Liver (tissue), 9 donors: Measurements from ENCODE around the gene WDR59. TPM values are rescaled to one million over a fixed set of nuclear protein-coding genes. Genes with fewer than 3 reads are reported as not detected.
"Not testable (repeated sequence)": the region's sequence is repeated elsewhere in the genome, so short reads cannot be mapped to it uniquely, and the experiment has no call there.

ENCODE experiments used
- DNase-seq: peaks from one replicate; pipeline ENCODE4 v3.0.0-alpha.2; 2017; ENCODE audit warnings: low spot score
- H3K27ac ChIP-seq, 2 donors: one replicate each; pipeline ENCODE4 v1.7.0; 2013; ENCODE audit warnings: inconsistent platforms in 2 of 2, low read length in 2 of 2, control low read depth in 1 of 2, low read depth in 1 of 2, mild to moderate bottlenecking in 1 of 2
- H3K27me3 ChIP-seq, 4 donors: one replicate each; pipeline versions ENCODE4 v1.6.1 to v1.7.0; 2013; ENCODE audit warnings: low read length in 3 of 4, inconsistent platforms in 1 of 4, mild to moderate bottlenecking in 1 of 4, moderate library complexity in 1 of 4; ENCODE audit not compliant: control insufficient read depth in 4 of 4, insufficient read depth in 4 of 4
- H3K36me3 ChIP-seq, 4 donors: one replicate each; pipeline versions ENCODE4 v1.6.1 to v1.7.0; 2013; ENCODE audit warnings: low read length in 3 of 4, mild to moderate bottlenecking in 3 of 4, low read depth in 1 of 4, moderate library complexity in 1 of 4; ENCODE audit not compliant: control insufficient read depth in 4 of 4, insufficient read depth in 3 of 4
- H3K4me1 ChIP-seq, 4 donors: one replicate each; pipeline versions ENCODE4 v1.6.1 to v1.7.0; 2013; ENCODE audit warnings: low read length in 3 of 4, mild to moderate bottlenecking in 3 of 4, moderate library complexity in 1 of 4; ENCODE audit not compliant: control insufficient read depth in 4 of 4, insufficient read depth in 4 of 4
- H3K4me3 ChIP-seq, 3 donors: one replicate each; pipeline versions ENCODE4 v1.6.1 to v1.7.0; 2013; ENCODE audit warnings: low read length in 3 of 3, control low read depth in 1 of 3, low read depth in 1 of 3, mild to moderate bottlenecking in 1 of 3
- H3K9ac ChIP-seq, 2 donors: one replicate each; pipeline ENCODE4 v1.7.0; 2013; ENCODE audit warnings: low read length in 2 of 2, mild to moderate bottlenecking in 2 of 2, moderate library complexity in 2 of 2, control low read depth in 1 of 2, low read depth in 1 of 2
- H3K9me3 ChIP-seq, 4 donors: one replicate each; pipeline versions ENCODE4 v1.6.1 to v1.7.0; 2013; ENCODE audit warnings: low read length in 3 of 4; ENCODE audit not compliant: control insufficient read depth in 4 of 4
- ATF3 ChIP-seq: IDR thresholded peaks from 2 replicates; pipeline ENCODE4 v1.6.1; 2016; ENCODE audit warnings: antibody characterized with exemption
- CTCF ChIP-seq: fragments of 150-350 bp; IDR thresholded peaks from 2 replicates; pipeline ENCODE4 v1.5.1; 2017; ENCODE audit warnings: improper control_type of control experiment, low read depth, low read length; ENCODE audit not compliant: missing input control
- EGR1 ChIP-seq, 2 donors: IDR thresholded peaks; 2 replicates each; pipeline ENCODE4 v1.6.1; 2016 to 2018; ENCODE audit warnings: antibody characterized with exemption in 2 of 2, low read depth in 2 of 2
- FOXA1 ChIP-seq: IDR thresholded peaks from 2 replicates; pipeline ENCODE4 v1.6.1; 2016; ENCODE audit warnings: antibody characterized with exemption
- FOXA2 ChIP-seq: IDR thresholded peaks from 2 replicates; pipeline ENCODE4 v1.6.1; 2016; ENCODE audit warnings: antibody characterized with exemption
- GABPA ChIP-seq, 2 donors: IDR thresholded peaks in 1 of 2; conservative IDR thresholded peaks in 1 of 2; 2 replicates each; pipeline ENCODE4 v1.6.1; 2016; ENCODE audit warnings: antibody characterized with exemption in 2 of 2, mild to moderate bottlenecking in 1 of 2, moderate library complexity in 1 of 2
- HNF4A ChIP-seq, 2 donors: conservative IDR thresholded peaks; 2 replicates each; pipeline ENCODE4 v1.6.1; 2016; ENCODE audit warnings: antibody characterized with exemption in 2 of 2, mild to moderate bottlenecking in 2 of 2
- HNF4G ChIP-seq: IDR thresholded peaks from 2 replicates; pipeline ENCODE4 v1.6.1; 2016; ENCODE audit warnings: antibody characterized with exemption
- JUND ChIP-seq, 2 donors: IDR thresholded peaks; 2 replicates each; pipeline ENCODE4 v1.6.1; 2016; ENCODE audit warnings: antibody characterized with exemption in 2 of 2
- MAX ChIP-seq: IDR thresholded peaks from 2 replicates; pipeline ENCODE4 v1.6.1; 2016; ENCODE audit warnings: antibody characterized with exemption
- NR2F2 ChIP-seq: IDR thresholded peaks from 2 replicates; pipeline ENCODE4 v1.6.1; 2016; ENCODE audit warnings: antibody characterized with exemption
- RAD21 ChIP-seq, 2 donors: IDR thresholded peaks; 2 replicates each; pipeline ENCODE4 v1.6.1; 2016; ENCODE audit warnings: antibody characterized with exemption in 2 of 2, mild to moderate bottlenecking in 2 of 2
- REST ChIP-seq: IDR thresholded peaks from 2 replicates; pipeline ENCODE4 v1.6.1; 2016; ENCODE audit warnings: antibody characterized with exemption, mild to moderate bottlenecking
- RXRA ChIP-seq, 2 donors: IDR thresholded peaks; 2 replicates each; pipeline ENCODE4 v1.6.1; 2017 to 2018; ENCODE audit warnings: antibody characterized with exemption in 2 of 2, mild to moderate bottlenecking in 1 of 2
- SP1 ChIP-seq: IDR thresholded peaks from 2 replicates; pipeline ENCODE4 v1.6.1; 2018; ENCODE audit warnings: antibody characterized with exemption, mild to moderate bottlenecking
- TAF1 ChIP-seq: conservative IDR thresholded peaks from 2 replicates; pipeline ENCODE4 v1.6.1; 2016; ENCODE audit warnings: antibody characterized with exemption, mild to moderate bottlenecking
- YY1 ChIP-seq: IDR thresholded peaks from 2 replicates; pipeline ENCODE4 v1.6.1; 2016; ENCODE audit warnings: antibody characterized with exemption, mild to moderate bottlenecking
- ZBTB33 ChIP-seq: IDR thresholded peaks from 2 replicates; pipeline ENCODE4 v1.6.1; 2016; ENCODE audit warnings: antibody characterized with exemption
- WGBS: extraction: QIAGEN DNeasy Blood & Tissue Kit; methylation state at CpG from one replicate; pipeline ENCODE4 v1.1.7; 2013; 5-methylcytosine and 5-hydroxymethylcytosine counted together
- polyA plus RNA-seq, 2 donors: library from polyadenylated mRNA; stranded (reverse) in 1 of 2; unstranded in 1 of 2; fragments of 200-250 nt in 1 of 2; fragments of >200 nt in 1 of 2; fragmentation: Nextera tagmentation in 1 of 2; extraction: Ambion mirVana in 1 of 2; gene quantifications; one replicate each; pipeline versions ENCODE4 v1.2.1 to v1.2.3, GENCODE V29; 2013 to 2015
- total RNA-seq, 2 donors: library from RNA; depleted of rRNA; stranded (reverse); fragments of >200 nt; gene quantifications; one replicate each; pipeline ENCODE4 v1.2.3, GENCODE V29; 2014
- donor health status: healthy.
- donor health status: healthy.
- donor health status: healthy.
- donor health status: healthy.
- donor health status: healthy.

WDR59 gene
- total and polyA plus RNA-seq, 4 donors = 14.1 to 30.3 (median 23.7) TPM

GRCh38 chr16:74921051-74921450 lies 63.9 kb downstream of the WDR59 start:
- DNase-seq = no peak
- Histone ChIP-seq H3K4me3 (no peak overlapping the region), H3K9me3 (no peaks in the 10 kb centered on the region), H3K36me3 (peaks cover 4 to 45% (median 27%) of the 10 kb centered on the region in 4 donors), H3K9ac (no peak overlapping the region), H3K4me1 (peaks cover 3 to 15% (median 11%) of the 10 kb centered on the region in 4 donors), H3K27me3 (no peaks in the 10 kb centered on the region), H3K27ac (no peak overlapping the region)
- WGBS = 51% methylated on average over 3 of the region's 3 CpGs
- TF ChIP-seq RXRA (IDR thresholded peaks at IDR 0.05) (no peak), ATF3 (no peak), JUND (IDR thresholded peaks at IDR 0.05) (no peak), CTCF (no peak), NR2F2 (no peak), REST (no peak), TAF1 (no peak), GABPA (IDR thresholded peaks at IDR 0.05 in 1 of 2, conservative IDR thresholded peaks at IDR 0.05 in 1 of 2) (no peak), HNF4A (conservative IDR thresholded peaks at IDR 0.05) (no peak), SP1 (no peak), FOXA1 (no peak), RAD21 (IDR thresholded peaks at IDR 0.05) (no peak), ZBTB33 (no peak), YY1 (no peak), MAX (no peak), EGR1 (IDR thresholded peaks at IDR 0.05; ENCODE audit: low read depth in 2 of 2) (no peak), HNF4G (no peak), FOXA2 (no peak)

- H3K27ac ChIP-seq = no peak overlapping the region
- no peak for TF ChIP-seq FOXA1
- no peak for TF ChIP-seq GABPA (IDR thresholded peaks at IDR 0.05 in 1 of 2, conservative IDR thresholded peaks at IDR 0.05 in 1 of 2)
- no peak for TF ChIP-seq TAF1
- no peak for TF ChIP-seq NR2F2
- TF ChIP-seq HNF4A (conservative IDR thresholded peaks at IDR 0.05) = no peak
- TF ChIP-seq RAD21 (IDR thresholded peaks at IDR 0.05) = no peak
- no peak overlapping the region for H3K9ac ChIP-seq
- H3K4me1 ChIP-seq = no peaks in the 10 kb centered on the region
- H3K9me3 ChIP-seq = no peaks in the 10 kb centered on the region
- 92% methylated on average over 6 of the region's 6 CpGs for WGBS
- H3K4me3 ChIP-seq = no peak overlapping the region
- no peak for DNase-seq
- no peaks in the 10 kb centered on the region for H3K27me3 ChIP-seq
- peaks cover 6 to 73% (median 44%) of the 10 kb centered on the region in 4 donors for H3K36me3 ChIP-seq
Measured at GRCh38 chr16:74909665-74910064, 75.3 kb downstream of the WDR59 start.

- WGBS = 94% methylated on average over 8 of the region's 8 CpGs
- not testable (repeated sequence) for DNase-seq, H3K4me1 ChIP-seq, H3K9me3 ChIP-seq, H3K27ac ChIP-seq, H3K9ac ChIP-seq, H3K27me3 ChIP-seq, H3K4me3 ChIP-seq
- H3K36me3 ChIP-seq = peaks cover 6 to 64% (median 37%) of the 10 kb centered on the region in 4 donors
Measured at GRCh38 chr16:74908759-74909158, 76.2 kb downstream of the WDR59 start.
